HG03378 (cell line): Measurements from ENCODE around the gene ABHD15.

Experiments used
- ATAC-seq: cut with Tn5 transposase; IDR thresholded peaks from one replicate; pipeline ENCODE4 v1.9.1; 2021; ENCODE audit warnings: mild to moderate bottlenecking, moderate library complexity; ENCODE audit not compliant: unreplicated experiment

The ABHD15 gene

GRCh38 chr17:29526322-29526721 is 40.5 kb downstream of the ABHD15 start:
- ATAC-seq = no peak

- ATAC-seq = no peak
Observed at GRCh38 chr17:29524692-29525091, 42.1 kb downstream of the ABHD15 start.

- ATAC-seq = no peak
Observed at GRCh38 chr17:29518359-29518758, 48.5 kb downstream of the ABHD15 start.

- no peak for ATAC-seq
Observed at GRCh38 chr17:29514792-29515191, 52.0 kb downstream of the ABHD15 start.

GRCh38 chr17:29510953-29511352 is 55.9 kb downstream of the ABHD15 start:
- no peak for ATAC-seq
